HL-60 (cell line): ENCODE measurements around the gene CD151.

Experiments
- DNase-seq, 2 experiments: peaks; one replicate each; pipeline ENCODE4 v3.0.0-alpha.2; 2010 to 2020; ENCODE audit warnings: low read depth in 1 of 2, low spot score in 1 of 2
- H3K27ac ChIP-seq: fragments of 250-450 bp; sonication (Bioruptor Pico); replicated peaks from 2 replicates; pipeline ENCODE4 v1.5.1; 2020; ENCODE audit warnings: mild to moderate bottlenecking, moderate library complexity
- H3K27me3 ChIP-seq: fragments of 250-450 bp; sonication (Bioruptor Pico); 2 replicates; pipeline ENCODE4 v1.5.1; 2021; ENCODE audit warnings: mild to moderate bottlenecking, moderate library complexity; ENCODE audit not compliant: insufficient read depth, poor library complexity, severe bottlenecking
- H3K4me3 ChIP-seq: replicated peaks from 2 replicates; pipeline ENCODE4 v1.5.1; 2011; ENCODE audit warnings: mild to moderate bottlenecking, control low read depth, low read length; ENCODE audit not compliant: insufficient read depth
- CTCF ChIP-seq: IDR thresholded peaks from one replicate; pipeline ENCODE4 v1.5.1; 2011; ENCODE audit warnings: low read length, control low read depth, inconsistent platforms; ENCODE audit not compliant: insufficient read depth
- GABPA ChIP-seq: IDR thresholded peaks from 2 replicates; pipeline ENCODE4 v1.6.1; 2012; ENCODE audit warnings: low read depth
- POLR2AphosphoS5 ChIP-seq: IDR thresholded peaks from 2 replicates; pipeline ENCODE4 v1.6.1; 2012; ENCODE audit warnings: low read depth
- REST ChIP-seq: IDR thresholded peaks from 2 replicates; pipeline ENCODE4 v1.6.1; 2012; ENCODE audit warnings: low read depth; ENCODE audit not compliant: insufficient replicate concordance
- SPI1 ChIP-seq: IDR thresholded peaks from 2 replicates; pipeline ENCODE4 v1.6.1; 2012; ENCODE audit warnings: low read depth, mild to moderate bottlenecking, borderline replicate concordance

The CD151 gene

GRCh38 chr11:812390-812789 is 20.4 kb upstream of the CD151 start:
- Histone ChIP-seq H3K27me3 (no peaks in the 10 kb centered on the region), H3K4me3 (no peak overlapping the region), H3K27ac (peak overlapping the region; percentile 100)
- no peak for DNase-seq
- TF ChIP-seq REST (no peak), CTCF (no peak), POLR2AphosphoS5 (no peak; the same call in 1 of the 2 replicates), SPI1 (no peak), GABPA (no peak)

- H3K27me3 ChIP-seq: no peaks in the 10 kb centered on the region
- no peak for DNase-seq
- no peak overlapping the region for H3K27ac ChIP-seq
- no peak overlapping the region for H3K4me3 ChIP-seq
- no peak for TF ChIP-seq SPI1
- no peak for TF ChIP-seq REST
- no peak for TF ChIP-seq POLR2AphosphoS5
- TF ChIP-seq CTCF: no peak
- TF ChIP-seq GABPA: no peak
Observed at GRCh38 chr11:813072-813455, 19.7 kb upstream of the CD151 start.

GRCh38 chr11:813456-814096 is 19.2 kb upstream of the CD151 start:
- no peak for TF ChIP-seq GABPA
- TF ChIP-seq REST: no peak
- TF ChIP-seq POLR2AphosphoS5: peak; percentile 79
- no peak for TF ChIP-seq SPI1
- Histone ChIP-seq H3K27me3 (no peaks in the 10 kb centered on the region), H3K4me3 (no peak overlapping the region), H3K27ac (0 out of 2 replicates have a peak overlapping the region, but pooled peaks have one; percentile 23)
- no peak for DNase-seq
